Adrenal gland (tissue), 12 donors: ENCODE data around the gene SGO2. TPM values are rescaled to one million over a fixed set of nuclear protein-coding genes. Genes with fewer than 3 reads are reported as not detected.
"Not testable (repeated sequence)": the region's sequence is repeated elsewhere in the genome, so short reads cannot be mapped to it uniquely, and the experiment has no call there.

Experiments
- DNase-seq, 7 donors: peaks; one replicate each; pipeline ENCODE4 v3.0.0-alpha.2; 2019 to 2020
- H3K27ac ChIP-seq, 5 donors: fragments of 200-600 bp; sonication (generic) in 4 of 5; 1 replicate in 3 of 5; 2 replicates in 2 of 5; pipeline versions ENCODE4 v1.5.1 to v1.8.0; 2016 to 2020; ENCODE audit warnings: mild to moderate bottlenecking in 1 of 5
- H3K27me3 ChIP-seq: fragments of 200-600 bp; 2 replicates; pipeline ENCODE4 v1.8.0; 2021
- H3K36me3 ChIP-seq, 2 donors: fragments of 200-600 bp; replicated peaks in 1 of 2; 1 replicate in 1 of 2; 2 replicates in 1 of 2; pipeline versions ENCODE4 v1.5.1 to v1.8.0; 2018 to 2022
- H3K4me1 ChIP-seq, 2 donors: fragments of 200-600 bp; replicated peaks in 1 of 2; 1 replicate in 1 of 2; 2 replicates in 1 of 2; pipeline versions ENCODE4 v1.5.1 to v1.8.0; 2018 to 2021
- H3K4me3 ChIP-seq, 4 donors: fragments of 200-600 bp; sonication (generic) in 3 of 4; one replicate each; pipeline ENCODE4 v1.5.1; 2016 to 2018
- H3K9me3 ChIP-seq, 3 donors: fragments of 200-600 bp; sonication (generic) in 1 of 3; replicated peaks in 1 of 3; 1 replicate in 2 of 3; 2 replicates in 1 of 3; pipeline versions ENCODE4 v1.5.1 to v1.8.0; 2016 to 2021
- CTCF ChIP-seq, 6 experiments: fragments of 450-650 bp in 4 of 6; fragments of 200-600 bp in 2 of 6; sonication (generic) in 1 of 6; IDR thresholded peaks; 1 replicate in 5 of 6; 2 replicates in 1 of 6; pipeline versions ENCODE4 v1.5.1 to v1.8.0; 2016 to 2021; ENCODE audit warnings: antibody characterized with exemption in 6 of 6, mild to moderate bottlenecking in 2 of 6, moderate library complexity in 1 of 6
- POLR2A ChIP-seq, 2 donors: fragments of 450-650 bp; IDR thresholded peaks; one replicate each; pipeline ENCODE4 v1.6.1; 2017; ENCODE audit warnings: antibody characterized with exemption in 2 of 2, mild to moderate bottlenecking in 2 of 2, moderate library complexity in 1 of 2
- WGBS, 4 donors: extraction: QIAGEN DNeasy Blood & Tissue Kit in 2 of 4; methylation state at CpG; one replicate each; pipeline versions ENCODE4 v1.1.5 to v1.1.7; 2013 to 2017; 5-methylcytosine and 5-hydroxymethylcytosine counted together
- intact Hi-C, 2 donors: fragments of 100-400 bp; cut with DNase I; formaldehyde crosslinking; loops; one replicate each; pipeline versions ENCODE4 v1.14.1 to v1.15.0; 2022 to 2023
- polyA plus RNA-seq, 3 donors: library from polyadenylated mRNA; stranded (reverse); fragments of 200-250 nt in 2 of 3; fragments of 350-450 nt in 1 of 3; fragmentation: Illumina TruSeq in 1 of 3; extraction: RNeasy Lipid Tissue Mini Kit (QIAGEN cat#74804) in 1 of 3; gene quantifications; one replicate each; pipeline ENCODE4 v1.2.3, GENCODE V29; 2013 to 2014
- total RNA-seq, 9 donors: library from RNA; depleted of rRNA in 4 of 9; stranded (reverse); fragments of >200 nt in 4 of 9; fragments of 120-200 nt in 1 of 9; fragmentation: NEBNext Ultra II Directional in 1 of 9; extraction: Animal tissue kit (Norgen Biotek cat#: 25700) in 1 of 9; gene quantifications; one replicate each; pipeline versions ENCODE4 v1.1.0 to v1.2.4, GENCODE V29; 2013 to 2023
- donor health status: healthy with polysubstance abuse.
- donor health status: Bipolar disorder and iron deficiency.
- donor health status: DM: yes; HTN: yes; CAD: no.
- donor health status: DM: no; HTN: no; CAD: no.
- donor health status: DM: no; HTN: no; CAD: no.
- donor health status: DM: yes; HTN: yes; CAD: no.

SGO2 gene
- total and polyA plus RNA-seq, 12 donors: 0.27 to 7.1 (median 1.7) TPM

- DNase-seq: peak; percentile 35 to 85 (median 82)
- no peaks in the 10 kb centered on the region for H3K27me3 ChIP-seq
- no peaks in the 10 kb centered on the region for H3K9me3 ChIP-seq
- H3K4me3 ChIP-seq: no peak overlapping the region
- H3K27ac ChIP-seq: peak overlapping the region; percentile 30 to 90 (median 64)
- TF ChIP-seq CTCF (IDR thresholded peaks at IDR 0.05): no peak
- no peak for TF ChIP-seq POLR2A (IDR thresholded peaks at IDR 0.05)
- H3K4me1 ChIP-seq: peaks cover 0 to 24% of the 10 kb centered on the region in 2 donors
- intact Hi-C loops: no loop called here
- peaks cover 0 to 95% of the 10 kb centered on the region in 2 donors for H3K36me3 ChIP-seq
Observed at GRCh38 chr2:200609028-200609614, 83.1 kb downstream of the SGO2 start.

GRCh38 chr2:200610217-200610616 lies 84.2 kb downstream of the SGO2 start:
- H3K27me3 ChIP-seq, intact Hi-C loops, H3K4me3 ChIP-seq, H3K9me3 ChIP-seq, DNase-seq: not testable (repeated sequence)
- Histone ChIP-seq H3K27ac (peak overlapping the region in 3 of 5 donors; percentile 2 to 78 (median 64)), H3K4me1 (peaks cover under 1 to 26% of the 10 kb centered on the region in 2 donors), H3K36me3 (peaks cover 0 to 96% of the 10 kb centered on the region in 2 donors)
- 85 to 98% (median 92%) methylated on average over 3 of the region's 3 CpGs for WGBS, 4 donors

DNA sequence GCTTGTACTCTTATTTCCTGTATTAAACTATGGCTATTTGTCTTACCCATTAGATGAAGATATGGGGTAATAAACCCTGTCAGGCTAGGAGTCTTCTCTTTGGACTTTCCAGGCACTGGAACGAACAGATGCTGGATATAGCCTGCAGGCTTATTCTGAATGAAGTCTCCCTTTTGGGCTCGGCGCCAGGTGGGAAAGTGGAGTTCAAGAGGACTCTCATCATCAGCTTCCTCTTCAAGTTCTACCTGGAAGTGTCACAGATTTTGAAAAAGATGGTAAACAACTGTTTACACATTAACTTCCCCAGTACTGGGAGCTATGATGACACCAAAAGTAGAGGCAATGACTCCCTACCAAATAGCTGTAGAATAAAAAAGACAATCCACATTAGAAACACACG lies 87.7 kb downstream of the SGO2 start:
- Histone ChIP-seq H3K36me3 (peaks cover 0 to 69% of the 10 kb centered on the region in 2 donors), H3K4me1 (peaks cover 28 to 53% of the 10 kb centered on the region in 2 donors), H3K4me3 (no peak overlapping the region), H3K27ac (peak overlapping the region in 3 of 5 donors; percentile 2 to 89 (median 38)), H3K9me3 (no peaks in the 10 kb centered on the region), H3K27me3 (no peaks in the 10 kb centered on the region)
- WGBS, 4 donors: 86 to 90% (median 89%) methylated on average over 4 of the region's 4 CpGs
- no peak for TF ChIP-seq CTCF (IDR thresholded peaks at IDR 0.05)
- no peak for TF ChIP-seq POLR2A (IDR thresholded peaks at IDR 0.05)
- intact Hi-C loops: no loop called here
- peak in 1 of 7 donors; percentile 66 for DNase-seq

DNA sequence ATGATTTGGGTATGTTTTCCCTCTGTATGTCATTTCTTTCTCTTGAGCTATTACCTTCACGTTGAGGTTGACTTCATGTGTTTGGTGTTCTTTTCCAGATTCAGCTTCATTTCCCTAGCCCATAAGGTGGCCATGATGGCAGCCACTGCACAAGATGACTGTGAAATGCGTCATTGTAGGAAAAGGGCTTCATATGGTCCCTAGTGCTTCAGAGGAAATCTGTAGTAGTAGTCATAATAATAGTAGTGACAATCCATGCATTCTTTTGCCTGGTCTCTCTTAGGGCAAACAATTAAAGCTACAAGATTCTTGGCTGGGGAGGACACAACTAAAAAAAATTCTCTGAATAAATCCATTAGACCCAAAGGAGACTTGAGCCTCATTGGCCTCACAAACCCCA lies 88.2 kb downstream of the SGO2 start:
- Histone ChIP-seq H3K9me3 (no peaks in the 10 kb centered on the region), H3K27ac (peak overlapping the region in 4 of 5 donors; percentile 20 to 89 (median 59)), H3K4me3 (no peak overlapping the region), H3K4me1 (peaks cover 32 to 53% of the 10 kb centered on the region in 2 donors), H3K27me3 (no peaks in the 10 kb centered on the region), H3K36me3 (peaks cover 0 to 64% of the 10 kb centered on the region in 2 donors)
- 84 to 90% (median 87%) methylated on average over 2 of the region's 2 CpGs for WGBS, 4 donors
- intact Hi-C loops: no loop called here
- no peak for DNase-seq
- TF ChIP-seq POLR2A (IDR thresholded peaks at IDR 0.05): no peak
- TF ChIP-seq CTCF (IDR thresholded peaks at IDR 0.05): no peak

- no peak for TF ChIP-seq POLR2A (IDR thresholded peaks at IDR 0.05)
- TF ChIP-seq CTCF (IDR thresholded peaks at IDR 0.05): peak in 3 of 6 experiments; percentile 26 to 43 (median 31)
- DNase-seq: peak in 5 of 7 donors; percentile 36 to 49 (median 44)
- Histone ChIP-seq H3K9me3 (no peaks in the 10 kb centered on the region), H3K36me3 (peaks cover 0 to 54% of the 10 kb centered on the region in 2 donors), H3K4me1 (peaks cover 32 to 50% of the 10 kb centered on the region in 2 donors), H3K27ac (peak overlapping the region; percentile 57 to 89 (median 79)), H3K4me3 (no peak overlapping the region), H3K27me3 (no peaks in the 10 kb centered on the region)
- intact Hi-C loops: no loop called here
- 75 to 94% (median 89%) methylated on average over 1 of the region's 1 CpG for WGBS, 4 donors
Observed at GRCh38 chr2:200615247-200615646, 89.2 kb downstream of the SGO2 start.
